ENCODE data around the gene ANKRD44. TPM values are rescaled to one million over a fixed set of nuclear protein-coding genes. Genes with fewer than 3 reads are reported as not detected.
"Not testable (repeated sequence)": the region's sequence is repeated elsewhere in the genome, so short reads cannot be mapped to it uniquely, and the experiment has no call there.

The ANKRD44 gene
- total RNA-seq, 1 experiment from 2014 or later, result 2.4 TPM

DNA sequence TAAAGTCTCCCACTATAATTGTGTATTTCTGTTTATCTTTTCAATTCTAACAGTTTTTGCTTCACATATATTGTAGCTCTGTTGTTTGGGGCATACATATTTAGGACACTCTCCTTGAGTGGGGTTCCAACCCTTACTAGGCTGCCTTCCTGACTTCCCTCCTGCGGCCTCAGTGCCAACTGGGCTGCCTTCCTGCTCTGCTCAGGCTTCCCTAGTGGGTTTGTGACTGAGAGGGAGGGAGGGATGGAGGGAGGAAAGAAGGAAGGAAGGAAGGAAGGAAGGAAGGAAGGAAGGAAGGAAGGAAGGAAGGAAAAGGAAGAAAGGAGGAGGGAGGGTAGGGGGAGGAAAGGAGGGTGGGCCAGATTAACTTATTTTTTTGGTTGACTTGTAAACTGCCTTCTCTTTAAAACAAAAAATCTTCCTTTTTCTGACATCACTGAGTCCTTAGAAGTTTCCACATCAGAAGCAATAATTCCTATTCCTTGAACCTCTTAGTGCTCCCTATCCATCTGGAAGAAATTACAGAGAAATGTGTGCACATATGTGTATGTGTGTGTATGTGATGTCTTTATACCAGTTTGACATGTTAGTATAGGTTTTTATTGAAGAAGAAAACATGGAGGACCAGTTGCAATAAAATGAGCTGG lies 238.7 kb downstream of the ANKRD44 start:
- TF ChIP-seq EZH2phosphoT487 (IDR thresholded peaks at IDR 0.05; ENCODE audit: borderline replicate concordance, low read length) (no peak), EZH2 (IDR thresholded peaks at IDR 0.05; ENCODE audit: low read length, unreplicated experiment) (no peak)
- TF ChIP-seq, protein P1, sequence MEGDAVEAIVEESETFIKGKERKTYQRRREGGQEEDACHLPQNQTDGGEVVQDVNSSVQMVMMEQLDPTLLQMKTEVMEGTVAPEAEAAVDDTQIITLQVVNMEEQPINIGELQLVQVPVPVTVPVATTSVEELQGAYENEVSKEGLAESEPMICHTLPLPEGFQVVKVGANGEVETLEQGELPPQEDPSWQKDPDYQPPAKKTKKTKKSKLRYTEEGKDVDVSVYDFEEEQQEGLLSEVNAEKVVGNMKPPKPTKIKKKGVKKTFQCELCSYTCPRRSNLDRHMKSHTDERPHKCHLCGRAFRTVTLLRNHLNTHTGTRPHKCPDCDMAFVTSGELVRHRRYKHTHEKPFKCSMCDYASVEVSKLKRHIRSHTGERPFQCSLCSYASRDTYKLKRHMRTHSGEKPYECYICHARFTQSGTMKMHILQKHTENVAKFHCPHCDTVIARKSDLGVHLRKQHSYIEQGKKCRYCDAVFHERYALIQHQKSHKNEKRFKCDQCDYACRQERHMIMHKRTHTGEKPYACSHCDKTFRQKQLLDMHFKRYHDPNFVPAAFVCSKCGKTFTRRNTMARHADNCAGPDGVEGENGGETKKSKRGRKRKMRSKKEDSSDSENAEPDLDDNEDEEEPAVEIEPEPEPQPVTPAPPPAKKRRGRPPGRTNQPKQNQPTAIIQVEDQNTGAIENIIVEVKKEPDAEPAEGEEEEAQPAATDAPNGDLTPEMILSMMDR (conservative IDR thresholded peaks at IDR 0.05; ENCODE audit: low read depth, low read length), result no peak
- CTCF ChIA-PET, result no interaction called here
- no peak overlapping the region for H3K9ac ChIP-seq (ENCODE audit: low read length)
- intact Hi-C loops (cut with micrococcal nuclease), result loop anchor here (5.0 kb wide), 1 partner anchor 100 kb away; no protein-coding TSS in a partner anchor
- BruUV-seq (replicated peaks), result no TSS peak
- no peak overlapping the region for H2AFZ ChIP-seq (ENCODE audit: low read length)
- peaks cover 10% of the 10 kb centered on the region; the same call in 1 of the 2 replicates for H3K4me1 ChIP-seq (ENCODE audit: insufficient read depth, low read length)
- POLR2A ChIA-PET (ENCODE audit: unreplicated experiment), result no interaction called here
- no peak for DNase-seq
- H3K27me3 ChIP-seq (ENCODE audit: low read length), result no peaks in the 10 kb centered on the region
- no peaks in the 10 kb centered on the region for H3K9me3 ChIP-seq (ENCODE audit: low read length)
- no peak overlapping the region for H3K27ac ChIP-seq (ENCODE audit: low read length)
- no peaks in the 10 kb centered on the region for H3K9me2 ChIP-seq (replicated peaks; ENCODE audit: low read length)
- no peak overlapping the region for H3K4me2 ChIP-seq (ENCODE audit: low read length)
- no peaks in the 10 kb centered on the region for H3K79me2 ChIP-seq (ENCODE audit: low read length)
- H4K20me1 ChIP-seq (ENCODE audit: low read length), result no peaks in the 10 kb centered on the region
- no peaks in the 10 kb centered on the region for H3F3A ChIP-seq (ENCODE audit: low read length, unreplicated experiment)
- no peak overlapping the region for H3K4me3 ChIP-seq (ENCODE audit: low read length)
- H3K36me3 ChIP-seq (ENCODE audit: low read depth, low read length), result no peaks in the 10 kb centered on the region
- ATAC-seq, result no peak

DNA sequence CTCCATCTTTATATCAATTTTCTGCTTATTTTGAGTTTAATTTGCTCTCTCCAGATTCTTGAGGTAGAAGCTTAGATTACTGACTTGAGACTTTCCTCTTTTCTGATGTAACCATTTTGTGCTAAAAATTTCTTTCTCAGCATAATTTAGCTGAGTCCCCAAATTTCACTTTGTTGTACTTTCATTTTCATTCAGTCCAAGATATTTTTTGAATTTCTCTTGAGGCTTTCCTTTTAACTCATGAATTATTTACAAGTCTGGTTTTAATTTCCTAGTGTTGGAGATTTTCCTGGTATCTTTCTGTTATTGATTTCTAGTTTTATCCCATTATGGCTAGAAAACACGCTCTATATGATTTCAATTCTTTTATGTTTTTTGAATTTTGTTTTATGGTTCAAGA lies 239.4 kb downstream of the ANKRD44 start:
- no peak overlapping the region for H3K4me3 ChIP-seq (ENCODE audit: low read length)
- CTCF ChIA-PET, result no interaction called here
- intact Hi-C loops (cut with micrococcal nuclease), result loop anchor here (5.0 kb wide), 1 partner anchor 101 kb away; no protein-coding TSS in a partner anchor
- DNase-seq (no peak), ATAC-seq (no peak)
- H3K4me2 ChIP-seq (ENCODE audit: low read length), result no peak overlapping the region
- no peaks in the 10 kb centered on the region for H3K27me3 ChIP-seq (ENCODE audit: low read length)
- H3F3A ChIP-seq (ENCODE audit: low read length, unreplicated experiment), result no peaks in the 10 kb centered on the region
- H3K27ac ChIP-seq (ENCODE audit: low read length), result no peak overlapping the region
- POLR2A ChIA-PET (ENCODE audit: unreplicated experiment), result no interaction called here
- peaks cover 10% of the 10 kb centered on the region; the same call in 1 of the 2 replicates for H3K4me1 ChIP-seq (ENCODE audit: insufficient read depth, low read length)
- H3K9me2 ChIP-seq (replicated peaks; ENCODE audit: low read length), result no peaks in the 10 kb centered on the region
- no peaks in the 10 kb centered on the region for H4K20me1 ChIP-seq (ENCODE audit: low read length)
- no peak overlapping the region for H2AFZ ChIP-seq (ENCODE audit: low read length)
- no peak overlapping the region for H3K9ac ChIP-seq (ENCODE audit: low read length)
- H3K9me3 ChIP-seq (ENCODE audit: low read length), result no peaks in the 10 kb centered on the region
- no TSS peak for BruUV-seq (replicated peaks)
- TF ChIP-seq EZH2phosphoT487 (IDR thresholded peaks at IDR 0.05; ENCODE audit: borderline replicate concordance, low read length), result no peak
- TF ChIP-seq, protein P1 (conservative IDR thresholded peaks at IDR 0.05; ENCODE audit: low read depth, low read length), result no peak
- TF ChIP-seq EZH2 (IDR thresholded peaks at IDR 0.05; ENCODE audit: low read length, unreplicated experiment), result no peak
- no peaks in the 10 kb centered on the region for H3K79me2 ChIP-seq (ENCODE audit: low read length)
- H3K36me3 ChIP-seq (ENCODE audit: low read depth, low read length), result no peaks in the 10 kb centered on the region

DNA sequence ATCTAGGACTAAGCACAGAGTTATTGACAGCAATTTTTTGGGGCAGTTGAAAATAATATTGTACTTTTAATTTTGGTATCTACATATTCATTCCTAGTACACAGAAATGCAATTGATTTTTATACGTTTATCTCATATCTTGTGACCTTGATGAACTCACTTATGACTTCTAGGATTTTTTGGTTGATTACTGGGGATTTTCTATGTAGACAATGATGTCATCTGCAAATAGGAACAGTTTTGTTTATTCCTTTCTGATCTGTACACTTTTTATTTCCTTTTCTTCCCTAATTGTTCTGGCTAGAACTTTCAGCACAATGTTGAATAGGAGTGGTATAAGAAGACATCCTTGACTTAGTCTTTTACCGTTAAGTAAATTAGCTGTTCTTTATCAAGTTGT lies 240.6 kb downstream of the ANKRD44 start:
- H3K9me3 ChIP-seq (ENCODE audit: low read length), result no peaks in the 10 kb centered on the region
- ChIA-PET POLR2A (ENCODE audit: unreplicated experiment) (no interaction called here), CTCF (no interaction called here)
- peaks cover 10% of the 10 kb centered on the region; the same call in 1 of the 2 replicates for H3K4me1 ChIP-seq (ENCODE audit: insufficient read depth, low read length)
- no peaks in the 10 kb centered on the region for H3K27me3 ChIP-seq (ENCODE audit: low read length)
- no peaks in the 10 kb centered on the region for H4K20me1 ChIP-seq (ENCODE audit: low read length)
- H3K9me2 ChIP-seq (replicated peaks; ENCODE audit: low read length), result no peaks in the 10 kb centered on the region
- intact Hi-C loops (cut with micrococcal nuclease), result loop anchor here (5.0 kb wide), 1 partner anchor 102 kb away; no protein-coding TSS in a partner anchor
- no peak for DNase-seq
- no peaks in the 10 kb centered on the region for H3K79me2 ChIP-seq (ENCODE audit: low read length)
- H3K4me3 ChIP-seq (ENCODE audit: low read length), result no peak overlapping the region
- no peaks in the 10 kb centered on the region for H3F3A ChIP-seq (ENCODE audit: low read length, unreplicated experiment)
- no peaks in the 10 kb centered on the region for H3K36me3 ChIP-seq (ENCODE audit: low read depth, low read length)
- ATAC-seq, result no peak
- BruUV-seq (replicated peaks), result no TSS peak
- H3K27ac ChIP-seq (ENCODE audit: low read length), result no peak overlapping the region
- H2AFZ ChIP-seq (ENCODE audit: low read length), result no peak overlapping the region
- TF ChIP-seq EZH2 (IDR thresholded peaks at IDR 0.05; ENCODE audit: low read length, unreplicated experiment) (no peak), EZH2phosphoT487 (IDR thresholded peaks at IDR 0.05; ENCODE audit: borderline replicate concordance, low read length) (no peak)
- TF ChIP-seq, protein P1 (conservative IDR thresholded peaks at IDR 0.05; ENCODE audit: low read depth, low read length), result no peak
- H3K9ac ChIP-seq (ENCODE audit: low read length), result no peak overlapping the region
- no peak overlapping the region for H3K4me2 ChIP-seq (ENCODE audit: low read length)

- POLR2A ChIA-PET (ENCODE audit: unreplicated experiment); H3K79me2 ChIP-seq (ENCODE audit: low read length); H3K36me3 ChIP-seq (ENCODE audit: low read depth, low read length); intact Hi-C loops (cut with micrococcal nuclease); H3K9ac ChIP-seq (ENCODE audit: low read length); H3K9me2 ChIP-seq (replicated peaks; ENCODE audit: low read length); CTCF ChIA-PET; H3F3A ChIP-seq (ENCODE audit: low read length, unreplicated experiment); H3K27me3 ChIP-seq (ENCODE audit: low read length); H3K4me1 ChIP-seq (ENCODE audit: insufficient read depth, low read length); BruUV-seq (replicated peaks); H3K9me3 ChIP-seq (ENCODE audit: low read length); H3K4me2 ChIP-seq (ENCODE audit: low read length); H3K27ac ChIP-seq (ENCODE audit: low read length); H2AFZ ChIP-seq (ENCODE audit: low read length); ATAC-seq; H4K20me1 ChIP-seq (ENCODE audit: low read length); DNase-seq; H3K4me3 ChIP-seq (ENCODE audit: low read length): not testable (repeated sequence)
These were observed 248.0 kb downstream of the ANKRD44 start for GRCh38 chr2:197062574-197062973.

All from PC-3 (cell line).